Measurements from ENCODE around the gene THAP3. TPM values are rescaled to one million over a fixed set of nuclear protein-coding genes. Genes with fewer than 3 reads are reported as not detected.

The THAP3 gene
- total and polyA plus RNA-seq, 10 donors, result 13.0 to 29.1 (median 17.4) TPM

DNA sequence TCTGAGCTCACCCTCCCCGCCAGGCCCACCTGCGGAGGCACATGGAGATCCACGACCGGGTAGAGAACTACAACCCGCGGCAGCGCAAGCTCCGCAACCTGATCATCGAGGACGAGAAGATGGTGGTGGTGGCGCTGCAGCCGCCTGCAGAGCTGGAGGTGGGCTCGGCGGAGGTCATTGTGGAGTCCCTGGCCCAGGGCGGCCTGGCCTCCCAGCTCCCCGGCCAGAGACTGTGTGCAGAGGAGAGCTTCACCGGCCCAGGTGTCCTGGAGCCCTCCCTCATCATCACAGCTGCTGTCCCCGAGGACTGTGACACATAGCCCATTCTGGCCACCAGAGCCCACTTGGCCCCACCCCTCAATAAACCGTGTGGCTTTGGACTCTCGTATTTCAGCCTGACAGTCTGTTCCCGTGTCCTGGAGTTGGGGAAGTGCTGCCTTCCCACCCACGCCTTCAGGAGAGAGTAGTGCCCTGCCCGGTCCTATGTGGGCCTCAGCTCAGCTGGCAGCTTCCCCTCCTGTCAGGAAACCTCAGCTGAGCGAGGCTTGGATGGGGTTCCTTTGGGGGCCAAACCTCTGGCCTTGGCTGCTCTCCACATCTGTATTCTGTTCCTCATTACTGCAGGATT is 35.7 kb upstream of the THAP3 start:
- Histone ChIP-seq H3K36me3 (peaks cover 0 to 89% (median 56%) of the 10 kb centered on the region in 6 donors), H3K4me3 (no peak overlapping the region), H3K4me1 (peaks cover 13 to 99% (median 67%) of the 10 kb centered on the region in 6 donors), H3K9me3 (no peaks in the 10 kb centered on the region), H3K27ac (peak overlapping the region in 2 of 8 donors; percentile 13 to 22), H3K27me3 (replicated peaks in 1 of 7) (no peaks in the 10 kb centered on the region)
- 40 to 80% (median 73%) methylated on average over 8 to 24 of the region's 24 CpGs for WGBS, 5 donors
- DNase-seq, result no peak
- TF ChIP-seq POLR2AphosphoS5 (IDR thresholded peaks at IDR 0.05), result peak in 2 of 3 donors; percentile 13 to 66
- TF ChIP-seq POLR2A (IDR thresholded peaks at IDR 0.05), result no peak
- intact Hi-C loops (cut with DNase I; ENCODE audit: low total_unique reads), result no loop called here

DNA sequence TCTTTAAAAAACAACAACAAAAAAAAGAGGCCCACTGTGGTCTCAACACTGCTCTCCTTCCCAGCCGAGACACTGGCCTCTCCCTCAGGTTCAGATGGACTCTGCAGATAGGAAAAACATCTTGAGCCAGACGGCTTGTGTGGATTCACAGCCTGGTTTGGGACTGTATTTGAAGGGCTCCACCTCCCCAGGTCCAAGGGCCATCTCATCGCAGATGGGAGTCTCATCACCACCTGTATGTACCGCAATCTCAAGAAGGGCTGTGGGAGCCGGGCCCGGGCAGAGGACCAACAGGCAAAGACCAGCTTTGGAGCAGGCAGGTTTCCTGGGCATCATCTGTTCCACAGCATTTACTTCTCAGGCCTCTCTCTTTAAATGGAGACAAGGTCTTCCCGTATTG is 34.6 kb upstream of the THAP3 start:
- Histone ChIP-seq H3K4me3 (no peak overlapping the region), H3K9me3 (no peaks in the 10 kb centered on the region), H3K27me3 (replicated peaks in 1 of 7) (no peaks in the 10 kb centered on the region), H3K36me3 (peaks cover 0 to 99% (median 65%) of the 10 kb centered on the region in 6 donors), H3K4me1 (peaks cover 13 to 97% (median 62%) of the 10 kb centered on the region in 6 donors), H3K27ac (peak overlapping the region in 2 of 8 donors; percentile 66 to 79)
- intact Hi-C loops (cut with DNase I; ENCODE audit: low total_unique reads), result no loop called here
- WGBS, 5 donors, result 91 to 97% (median 95%) methylated on average over 7 of the region's 7 CpGs
- TF ChIP-seq, protein P1, sequence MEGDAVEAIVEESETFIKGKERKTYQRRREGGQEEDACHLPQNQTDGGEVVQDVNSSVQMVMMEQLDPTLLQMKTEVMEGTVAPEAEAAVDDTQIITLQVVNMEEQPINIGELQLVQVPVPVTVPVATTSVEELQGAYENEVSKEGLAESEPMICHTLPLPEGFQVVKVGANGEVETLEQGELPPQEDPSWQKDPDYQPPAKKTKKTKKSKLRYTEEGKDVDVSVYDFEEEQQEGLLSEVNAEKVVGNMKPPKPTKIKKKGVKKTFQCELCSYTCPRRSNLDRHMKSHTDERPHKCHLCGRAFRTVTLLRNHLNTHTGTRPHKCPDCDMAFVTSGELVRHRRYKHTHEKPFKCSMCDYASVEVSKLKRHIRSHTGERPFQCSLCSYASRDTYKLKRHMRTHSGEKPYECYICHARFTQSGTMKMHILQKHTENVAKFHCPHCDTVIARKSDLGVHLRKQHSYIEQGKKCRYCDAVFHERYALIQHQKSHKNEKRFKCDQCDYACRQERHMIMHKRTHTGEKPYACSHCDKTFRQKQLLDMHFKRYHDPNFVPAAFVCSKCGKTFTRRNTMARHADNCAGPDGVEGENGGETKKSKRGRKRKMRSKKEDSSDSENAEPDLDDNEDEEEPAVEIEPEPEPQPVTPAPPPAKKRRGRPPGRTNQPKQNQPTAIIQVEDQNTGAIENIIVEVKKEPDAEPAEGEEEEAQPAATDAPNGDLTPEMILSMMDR (IDR thresholded peaks at IDR 0.05 in 8 of 11, conservative IDR thresholded peaks at IDR 0.05 in 3 of 11), result no peak
- TF ChIP-seq POLR2A (IDR thresholded peaks at IDR 0.05) (no peak), POLR2AphosphoS5 (IDR thresholded peaks at IDR 0.05) (no peak)
- no peak for DNase-seq

DNA sequence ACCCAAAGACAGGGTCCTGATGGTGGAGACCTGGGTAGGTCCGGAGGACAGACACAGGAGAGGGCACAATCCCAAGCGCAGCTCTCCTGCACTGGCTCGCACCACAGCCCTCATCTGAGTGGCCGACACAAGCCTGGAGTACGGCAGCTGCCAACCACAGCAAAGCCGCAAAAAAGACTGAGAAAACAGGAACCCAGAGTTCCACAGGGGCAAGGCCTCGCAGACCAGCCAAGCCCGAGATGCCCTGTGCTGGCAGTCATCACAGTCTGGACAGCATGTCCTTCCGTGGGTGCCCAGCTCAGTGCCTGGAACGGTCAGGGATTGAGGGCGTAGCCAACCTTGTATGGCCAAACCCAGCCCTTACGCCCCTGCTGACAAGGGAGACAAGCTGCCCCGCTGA is 33.4 kb upstream of the THAP3 start:
- 14 to 36% (median 28%) methylated on average over 7 to 13 of the region's 13 CpGs for WGBS, 5 donors
- H3K27me3 ChIP-seq (replicated peaks in 1 of 7), result no peaks in the 10 kb centered on the region
- TF ChIP-seq POLR2AphosphoS5 (IDR thresholded peaks at IDR 0.05), result peak; percentile 61 to 78 (median 77)
- TF ChIP-seq, protein P1 (IDR thresholded peaks at IDR 0.05 in 8 of 11, conservative IDR thresholded peaks at IDR 0.05 in 3 of 11), result no peak
- no peaks in the 10 kb centered on the region for H3K9me3 ChIP-seq
- peaks cover 13 to 99% (median 66%) of the 10 kb centered on the region in 6 donors for H3K4me1 ChIP-seq
- peak overlapping the region in 1 of 8 donors; percentile 1 for H3K4me3 ChIP-seq
- peaks cover 0 to 100% (median 77%) of the 10 kb centered on the region in 6 donors for H3K36me3 ChIP-seq
- peak; percentile 88 for DNase-seq
- peak overlapping the region; percentile 43 to 79 (median 67) for H3K27ac ChIP-seq
- intact Hi-C loops (cut with DNase I; ENCODE audit: low total_unique reads), result no loop called here

DNA sequence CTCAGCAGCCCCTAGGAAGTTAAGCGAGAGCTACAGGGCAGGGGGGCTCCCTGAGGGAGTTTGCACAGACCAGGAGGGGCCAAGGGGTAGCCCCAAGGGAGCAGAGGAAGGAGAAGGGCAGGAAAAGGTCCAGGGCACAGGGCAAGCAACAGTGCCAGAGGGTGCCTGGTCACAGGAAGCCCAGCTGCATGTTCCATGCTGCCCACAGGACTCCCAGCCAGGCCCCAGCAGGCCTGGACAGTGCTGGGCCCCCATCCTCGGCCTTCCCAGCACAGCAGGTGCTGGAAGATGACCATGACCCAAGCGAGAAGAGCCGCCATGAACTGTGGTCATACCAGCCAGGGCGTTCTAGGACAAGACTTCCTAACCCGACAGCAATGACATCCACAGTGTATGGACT is 33.0 kb upstream of the THAP3 start:
- WGBS, 5 donors, result 63 to 85% (median 73%) methylated on average over 2 to 6 of the region's 6 CpGs
- peak overlapping the region in 1 of 8 donors; percentile 1 for H3K4me3 ChIP-seq
- intact Hi-C loops (cut with DNase I; ENCODE audit: low total_unique reads), result no loop called here

More for the DNA sequence above, 33.0 kb upstream of the THAP3 start:
- TF ChIP-seq POLR2AphosphoS5 (IDR thresholded peaks at IDR 0.05), result peak in 2 of 3 donors; percentile 6 to 58
- TF ChIP-seq, protein P1 (IDR thresholded peaks at IDR 0.05 in 8 of 11, conservative IDR thresholded peaks at IDR 0.05 in 3 of 11), result no peak
- no peak for TF ChIP-seq POLR2A (IDR thresholded peaks at IDR 0.05)
- peaks cover 13 to 99% (median 67%) of the 10 kb centered on the region in 6 donors for H3K4me1 ChIP-seq
- H3K9me3 ChIP-seq, result no peaks in the 10 kb centered on the region
- peaks cover 0 to 100% (median 81%) of the 10 kb centered on the region in 6 donors for H3K36me3 ChIP-seq
- DNase-seq, result no peak
- H3K27ac ChIP-seq, result peak overlapping the region; percentile 43 to 79 (median 67)
- H3K27me3 ChIP-seq (replicated peaks in 1 of 7), result no peaks in the 10 kb centered on the region

Measured in spleen (tissue), 11 donors.